HEK293T (cell line): Measurements from ENCODE around the gene SPX.
A peak's percentile ranks its signal among the peaks of the same experiment; 100 is the strongest.

Source experiments
- CTCF ChIA-PET: fragments of 350-600 bp; formaldehyde crosslinking; extraction: SDS; loops from one replicate; lab custom pipeline; 2021; ENCODE audit warnings: antibody characterized with exemption, inconsistent platforms; lab: Yijun Ruan, JAX
- POLR2A ChIA-PET: fragments of 350-600 bp; formaldehyde crosslinking; extraction: SDS; loops from one replicate; lab custom pipeline; 2020; ENCODE audit warnings: antibody characterized with exemption, inconsistent platforms; lab: Yijun Ruan, JAX
- DNase-seq: peaks from one replicate; pipeline ENCODE4 v3.0.0; 2012; ENCODE audit warnings: mixed read lengths; ENCODE audit errors: extremely low spot score
- ARNT ChIP-seq: fragments of 450-650 bp; IDR thresholded peaks from 2 replicates; pipeline ENCODE4 v1.6.1; 2017; ENCODE audit warnings: mild to moderate bottlenecking
- BHLHE40 ChIP-seq: fragments of 450-650 bp; IDR thresholded peaks from 2 replicates; pipeline ENCODE4 v1.6.1; 2016; ENCODE audit warnings: mild to moderate bottlenecking, moderate library complexity, borderline replicate concordance
- CTBP1 ChIP-seq: fragments of 450-650 bp; IDR thresholded peaks from 2 replicates; pipeline ENCODE4 v1.6.1; 2016; ENCODE audit warnings: borderline replicate concordance
- ELF4 ChIP-seq: fragments of 450-650 bp; IDR thresholded peaks from 2 replicates; pipeline ENCODE4 v1.6.1; 2017; ENCODE audit warnings: antibody characterized with exemption
- FOXA1 ChIP-seq: fragments of 450-650 bp; IDR thresholded peaks from 2 replicates; pipeline ENCODE4 v1.6.1; 2016; ENCODE audit warnings: mild to moderate bottlenecking
- FOXK2 ChIP-seq: fragments of 450-650 bp; IDR thresholded peaks from 2 replicates; pipeline ENCODE4 v1.6.1; 2016; ENCODE audit warnings: mild to moderate bottlenecking
- FOXM1 ChIP-seq: fragments of 450-650 bp; IDR thresholded peaks from 2 replicates; pipeline ENCODE4 v1.6.1; 2017; ENCODE audit warnings: mild to moderate bottlenecking, borderline replicate concordance
- HDGF ChIP-seq: fragments of 450-650 bp; IDR thresholded peaks from 2 replicates; pipeline ENCODE4 v1.6.1; 2017; ENCODE audit warnings: antibody characterized with exemption, borderline replicate concordance
- L3MBTL2 ChIP-seq: fragments of 450-650 bp; conservative IDR thresholded peaks from 2 replicates; pipeline ENCODE4 v1.6.1; 2016; ENCODE audit warnings: mild to moderate bottlenecking
- LEF1 ChIP-seq: fragments of 450-650 bp; IDR thresholded peaks from 2 replicates; pipeline ENCODE4 v1.6.1; 2017; ENCODE audit warnings: mild to moderate bottlenecking, borderline replicate concordance
- NFRKB ChIP-seq: fragments of 450-650 bp; IDR thresholded peaks from 2 replicates; pipeline ENCODE4 v1.6.1; 2016; ENCODE audit warnings: mild to moderate bottlenecking, moderate library complexity
- SP1 ChIP-seq: fragments of 450-650 bp; IDR thresholded peaks from 2 replicates; pipeline ENCODE4 v1.6.1; 2017
- SUZ12 ChIP-seq: fragments of 450-650 bp; IDR thresholded peaks from 2 replicates; pipeline ENCODE4 v1.6.1; 2016; ENCODE audit warnings: mild to moderate bottlenecking
- TARDBP ChIP-seq: fragments of 450-650 bp; IDR thresholded peaks from 2 replicates; pipeline ENCODE4 v1.6.1; 2016
- ZNF384 ChIP-seq: fragments of 450-650 bp; IDR thresholded peaks from 2 replicates; pipeline ENCODE4 v1.6.1; 2016
- TF ChIP-seq, protein P1 (sequence below): fragments of 450-650 bp; IDR thresholded peaks from 2 replicates; pipeline ENCODE4 v1.6.1; 2016

Gene SPX, protein sequence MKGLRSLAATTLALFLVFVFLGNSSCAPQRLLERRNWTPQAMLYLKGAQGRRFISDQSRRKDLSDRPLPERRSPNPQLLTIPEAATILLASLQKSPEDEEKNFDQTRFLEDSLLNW

DNA sequence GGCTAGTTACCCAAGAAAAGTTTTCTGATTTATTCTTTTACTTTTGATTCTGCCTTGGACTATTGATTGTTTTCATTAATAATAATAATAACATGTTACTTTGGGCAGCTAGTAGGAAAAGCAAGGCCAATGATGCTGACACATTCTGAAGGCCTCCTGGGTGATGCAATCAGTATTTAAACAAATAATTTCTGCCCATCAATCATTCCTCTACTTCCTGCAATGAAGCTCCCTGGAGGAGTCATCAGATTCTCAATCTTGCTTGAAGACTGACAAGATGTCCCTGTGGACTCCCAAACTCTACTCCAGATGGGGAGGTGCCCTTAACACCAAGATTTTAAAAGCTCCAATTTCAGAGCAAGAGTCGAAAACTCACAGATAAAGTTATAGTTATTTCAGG is at the start of gene SPX:
Gene SPX (plus strand): TSS at position 244 of the 400 bp plus-strand sequence. CDS start 177 bp downstream, outside the sequence.
- DNase-seq: no peak
- no peak for TF ChIP-seq FOXK2
- no peak for TF ChIP-seq CTBP1
- TF ChIP-seq ARNT: no peak
- TF ChIP-seq ELF4: no peak
- TF ChIP-seq, protein P1, sequence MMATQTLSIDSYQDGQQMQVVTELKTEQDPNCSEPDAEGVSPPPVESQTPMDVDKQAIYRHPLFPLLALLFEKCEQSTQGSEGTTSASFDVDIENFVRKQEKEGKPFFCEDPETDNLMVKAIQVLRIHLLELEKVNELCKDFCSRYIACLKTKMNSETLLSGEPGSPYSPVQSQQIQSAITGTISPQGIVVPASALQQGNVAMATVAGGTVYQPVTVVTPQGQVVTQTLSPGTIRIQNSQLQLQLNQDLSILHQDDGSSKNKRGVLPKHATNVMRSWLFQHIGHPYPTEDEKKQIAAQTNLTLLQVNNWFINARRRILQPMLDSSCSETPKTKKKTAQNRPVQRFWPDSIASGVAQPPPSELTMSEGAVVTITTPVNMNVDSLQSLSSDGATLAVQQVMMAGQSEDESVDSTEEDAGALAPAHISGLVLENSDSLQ: peak; percentile 64
- CTCF ChIA-PET: no interaction called here
- POLR2A ChIA-PET: interaction anchor here (0.8 to 5.9 kb wide), 2 partner anchors 24 to 131 kb away, joined by 4 to 28 read pairs; partner anchors contain the start of genes GOLT1B, LDHB and RECQL

DNA sequence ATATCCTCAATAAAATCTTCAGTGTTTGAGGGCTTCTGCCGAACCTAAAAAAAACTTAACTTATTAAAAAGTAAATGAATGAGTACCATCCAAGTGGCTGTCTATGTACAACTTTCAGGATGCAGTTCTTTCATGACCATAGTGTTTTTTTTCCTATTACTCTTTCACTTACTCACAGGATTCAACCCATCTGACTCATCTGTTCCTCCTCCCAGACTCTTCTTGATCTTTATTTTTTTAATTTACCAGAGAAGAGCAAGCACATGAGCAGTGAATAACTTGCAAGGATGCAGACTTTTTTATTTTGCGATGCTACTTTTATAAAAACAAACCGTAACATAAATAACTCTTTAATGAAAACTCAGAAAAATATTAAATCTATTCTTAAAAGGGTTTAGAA is 49.1 kb upstream of the SPX start:
- no peak for DNase-seq
- ChIA-PET POLR2A (no interaction called here), CTCF (no interaction called here)
- no peak for TF ChIP-seq TARDBP
- no peak for TF ChIP-seq L3MBTL2
- TF ChIP-seq FOXK2: no peak
- no peak for TF ChIP-seq SP1
- TF ChIP-seq ZNF384: no peak
- no peak for TF ChIP-seq NFRKB
- no peak for TF ChIP-seq FOXA1
- no peak for TF ChIP-seq CTBP1
- TF ChIP-seq ARNT: no peak
- TF ChIP-seq SUZ12: no peak
- TF ChIP-seq FOXM1: no peak
- no peak for TF ChIP-seq LEF1
- no peak for TF ChIP-seq ELF4
- TF ChIP-seq, protein P1: no peak
- TF ChIP-seq BHLHE40: no peak
- TF ChIP-seq HDGF: no peak

DNA sequence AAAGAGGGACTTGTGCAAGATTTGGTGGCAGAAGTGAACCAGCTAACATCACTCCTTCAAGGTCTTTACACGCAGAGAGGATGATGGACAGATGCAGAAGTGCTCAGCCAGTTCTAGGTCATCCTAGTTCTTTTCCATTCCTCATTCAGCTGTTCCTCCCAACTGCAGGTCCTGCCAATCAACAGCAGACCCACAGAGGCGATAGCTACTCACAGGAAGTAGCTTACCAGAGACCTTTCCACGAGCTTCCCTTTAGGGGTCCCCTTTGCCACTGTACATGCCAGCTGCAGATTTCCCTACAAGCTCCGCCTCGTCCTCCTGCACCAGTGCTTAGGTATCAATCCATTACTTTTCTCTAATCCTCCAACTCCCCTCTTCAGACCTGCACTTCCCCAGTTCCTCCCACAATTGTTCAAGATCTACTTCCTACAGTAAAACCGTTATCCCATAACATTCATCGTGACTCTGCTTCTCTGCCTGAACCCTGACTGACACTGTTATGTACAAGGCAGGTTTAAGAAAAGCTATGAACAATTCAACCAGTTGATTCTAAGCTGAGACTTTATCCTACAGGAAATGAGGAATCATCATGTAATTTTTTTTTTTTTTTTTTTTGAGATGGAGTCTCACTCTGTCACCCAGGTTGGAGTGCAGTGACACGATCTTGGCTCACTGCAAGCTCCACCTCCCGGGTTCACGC is 47.2 kb upstream of the SPX start:
- POLR2A ChIA-PET: interaction anchor here (1.3 to 1.4 kb wide), 2 partner anchors 23 to 179 kb away, joined by 3 to 7 read pairs; partner anchors contain the start of genes GOLT1B, LDHB and RECQL
- CTCF ChIA-PET: interaction anchor here (0.6 kb wide), 1 partner anchor 213 kb away, joined by 3 read pairs; no protein-coding TSS in a partner anchor
- no peak for DNase-seq
- TF ChIP-seq FOXM1: no peak
- TF ChIP-seq, protein P1: no peak
- no peak for TF ChIP-seq ZNF384
- no peak for TF ChIP-seq ARNT
- no peak for TF ChIP-seq FOXK2
- no peak for TF ChIP-seq L3MBTL2

DNA sequence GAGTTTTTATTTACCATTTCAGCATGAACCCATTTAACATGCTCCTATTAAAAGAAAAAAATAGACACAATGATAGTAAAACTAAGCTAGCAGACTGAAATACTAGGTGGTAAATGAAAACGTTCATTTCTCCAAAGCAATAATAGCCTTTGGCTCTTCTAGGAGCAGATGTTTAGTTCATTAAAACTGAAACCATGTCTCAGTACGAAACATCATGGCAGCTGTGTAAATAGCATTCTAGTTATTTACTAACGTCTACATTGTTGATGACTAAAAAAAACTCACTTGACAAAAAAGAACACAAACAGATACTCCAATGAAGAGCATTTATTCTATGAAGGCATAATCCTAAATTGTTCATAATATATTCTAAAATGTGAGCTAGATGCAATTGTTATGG is 42.6 kb upstream of the SPX start:
- DNase-seq: no peak
- CTCF ChIA-PET: no interaction called here
- TF ChIP-seq FOXA1 (no peak), FOXK2 (no peak), ELF4 (no peak), SUZ12 (no peak), BHLHE40 (no peak), ARNT (no peak)
- TF ChIP-seq, protein P1: no peak
- POLR2A ChIA-PET: no interaction called here

DNA sequence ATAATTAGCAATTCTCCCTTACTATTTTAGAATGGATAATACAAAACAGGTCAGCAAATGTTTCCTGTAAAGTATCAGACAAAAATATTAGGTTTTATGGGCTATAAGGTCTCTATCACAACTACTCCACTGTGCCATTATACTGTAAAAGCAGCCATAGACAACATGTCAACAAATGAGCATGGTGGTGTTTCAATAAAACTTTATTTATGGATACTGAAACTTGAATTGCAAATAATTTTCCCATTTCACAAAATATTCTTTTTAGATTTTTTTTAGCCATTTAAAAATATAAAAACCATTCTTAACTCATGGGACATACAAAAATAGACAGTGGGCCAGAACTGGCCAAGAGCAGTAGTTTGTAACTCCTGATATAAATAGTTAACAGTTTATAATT is 40.1 kb upstream of the SPX start:
- ChIA-PET CTCF (no interaction called here), POLR2A (no interaction called here)
- no peak for DNase-seq
- no peak for TF ChIP-seq BHLHE40
- TF ChIP-seq HDGF: no peak
- no peak for TF ChIP-seq SP1
- TF ChIP-seq ARNT: no peak
- TF ChIP-seq NFRKB: no peak
- TF ChIP-seq FOXA1: no peak
- TF ChIP-seq ZNF384: no peak
- no peak for TF ChIP-seq ELF4
- no peak for TF ChIP-seq FOXK2
- TF ChIP-seq, protein P1: no peak
- TF ChIP-seq L3MBTL2: no peak
- TF ChIP-seq FOXM1: no peak
- no peak for TF ChIP-seq TARDBP
- no peak for TF ChIP-seq LEF1
- no peak for TF ChIP-seq CTBP1
- TF ChIP-seq SUZ12: no peak
